H9 (cell line): Measurements from ENCODE around the gene MRGPRX3. TPM values are rescaled to one million over a fixed set of nuclear protein-coding genes. Genes with fewer than 3 reads are reported as not detected.

ENCODE experiments used
- DNase-seq: peaks from one replicate; pipeline ENCODE4 v3.0.0-alpha.2; 2017
- H2AFZ ChIP-seq: one replicate; pipeline ENCODE4 v1.6.1; 2013; ENCODE audit warnings: mild to moderate bottlenecking, low read length, control low read depth, moderate library complexity
- H2AK5ac ChIP-seq: 2 replicates; pipeline ENCODE4 v1.6.1; 2013; ENCODE audit warnings: low read length, control low read depth, mixed read lengths; ENCODE audit not compliant: insufficient read length
- H2BK120ac ChIP-seq: one replicate; pipeline ENCODE4 v1.6.1; 2013; ENCODE audit warnings: low read depth, mild to moderate bottlenecking, low read length, control low read depth, inconsistent platforms; ENCODE audit not compliant: poor library complexity, severe bottlenecking
- H2BK12ac ChIP-seq: 2 replicates; pipeline ENCODE4 v1.6.1; 2013; ENCODE audit warnings: low read length, control low read depth, mixed read lengths, low read depth; ENCODE audit not compliant: insufficient read length
- H2BK15ac ChIP-seq: 2 replicates; pipeline ENCODE4 v1.6.1; 2013; ENCODE audit warnings: low read depth, low read length, control low read depth
- H2BK20ac ChIP-seq: one replicate; pipeline ENCODE4 v1.6.1; 2013; ENCODE audit warnings: low read depth, mild to moderate bottlenecking, low read length, control low read depth, inconsistent platforms; ENCODE audit not compliant: poor library complexity, severe bottlenecking
- H2BK5ac ChIP-seq: 2 replicates; pipeline ENCODE4 v1.6.1; 2013; ENCODE audit warnings: low read length, control low read depth, mixed read lengths; ENCODE audit not compliant: insufficient read length
- H3K14ac ChIP-seq: 2 replicates; pipeline ENCODE4 v1.6.1; 2013; ENCODE audit warnings: low read length, control low read depth; ENCODE audit not compliant: insufficient read depth
- H3K18ac ChIP-seq: 2 replicates; pipeline ENCODE4 v1.6.1; 2013; ENCODE audit warnings: low read depth, mild to moderate bottlenecking, mixed read lengths, low read length, control low read depth; ENCODE audit not compliant: insufficient read length
- H3K23ac ChIP-seq: 2 replicates; pipeline ENCODE4 v1.6.1; 2013; ENCODE audit warnings: low read length, control low read depth, mixed read lengths, low read depth; ENCODE audit not compliant: insufficient read length
- H3K23me2 ChIP-seq: 2 replicates; pipeline ENCODE4 v1.6.1; 2013; ENCODE audit warnings: low read depth, mild to moderate bottlenecking, mixed read lengths, low read length, control low read depth; ENCODE audit not compliant: insufficient read length, poor library complexity, severe bottlenecking
- H3K27ac ChIP-seq: 2 replicates; pipeline ENCODE4 v1.5.1; 2013; ENCODE audit warnings: low read length, control low read depth, mixed read lengths, low read depth; ENCODE audit not compliant: insufficient read length
- H3K27me3 ChIP-seq: 2 replicates; pipeline ENCODE4 v1.6.1; 2013; ENCODE audit warnings: low read length, control low read depth, inconsistent platforms; ENCODE audit not compliant: insufficient read depth
- H3K4ac ChIP-seq: 2 replicates; pipeline ENCODE4 v1.6.1; 2013; ENCODE audit warnings: low read depth, mild to moderate bottlenecking, control low read depth, inconsistent platforms, low read length, moderate library complexity
- H3K4me1 ChIP-seq: 2 replicates; pipeline ENCODE4 v1.6.1; 2013; ENCODE audit warnings: low read length, control low read depth, inconsistent platforms; ENCODE audit not compliant: insufficient read depth
- H3K4me2 ChIP-seq: 2 replicates; pipeline ENCODE4 v1.6.1; 2013; ENCODE audit warnings: low read length, control low read depth, mixed read lengths; ENCODE audit not compliant: insufficient read length, insufficient read depth
- H3K56ac ChIP-seq: 2 replicates; pipeline ENCODE4 v1.6.1; 2013; ENCODE audit warnings: low read depth, mild to moderate bottlenecking, mixed read lengths, low read length, control low read depth; ENCODE audit not compliant: insufficient read length
- H3K79me1 ChIP-seq: 2 replicates; pipeline ENCODE4 v1.6.1; 2013; ENCODE audit warnings: low read depth, mild to moderate bottlenecking, moderate library complexity, low read length, control low read depth, inconsistent platforms; ENCODE audit not compliant: insufficient read depth, poor library complexity, severe bottlenecking
- H3K79me2 ChIP-seq: 2 replicates; pipeline ENCODE4 v1.6.1; 2013; ENCODE audit warnings: low read length, control low read depth, inconsistent platforms; ENCODE audit not compliant: insufficient read depth
- H3K9ac ChIP-seq: 2 replicates; pipeline ENCODE4 v1.6.1; 2013; ENCODE audit warnings: low read length, control low read depth, mixed read lengths; ENCODE audit not compliant: insufficient read length; ENCODE audit errors: extremely low read depth
- H3K9me3 ChIP-seq: one replicate; pipeline ENCODE4 v1.6.1; 2013; ENCODE audit warnings: low read depth, low read length, inconsistent platforms; ENCODE audit not compliant: control insufficient read depth
- H3T11ph ChIP-seq: one replicate; pipeline ENCODE4 v1.6.1; 2013; ENCODE audit warnings: mild to moderate bottlenecking, low read length, control low read depth, inconsistent platforms
- H4K20me1 ChIP-seq: one replicate; pipeline ENCODE4 v1.6.1; 2013; ENCODE audit not compliant: control insufficient read depth, insufficient read length, insufficient read depth
- H4K5ac ChIP-seq: 2 replicates; pipeline ENCODE4 v1.6.1; 2013; ENCODE audit warnings: low read depth, mild to moderate bottlenecking, mixed read lengths, low read length, control low read depth; ENCODE audit not compliant: insufficient read length
- H4K8ac ChIP-seq: replicated peaks from 2 replicates; pipeline ENCODE4 v1.6.1; 2013; ENCODE audit warnings: low read length, control low read depth, mixed read lengths, low read depth; ENCODE audit not compliant: insufficient read length
- H4K91ac ChIP-seq: 2 replicates; pipeline ENCODE4 v1.6.1; 2013; ENCODE audit warnings: low read depth, mild to moderate bottlenecking, moderate library complexity, mixed read lengths, low read length, control low read depth; ENCODE audit not compliant: insufficient read length
- H3K27ac Mint-ChIP-seq, 3 experiments: 2 replicates in 2 of 3; 3 replicates in 1 of 3; pipeline ENCODE4 v1.8.0; 2020 to 2021; ENCODE audit warnings: mixed read lengths in 3 of 3, mild to moderate bottlenecking in 1 of 3, moderate library complexity in 1 of 3
- H3K27me3 Mint-ChIP-seq: 2 replicates; pipeline ENCODE4 v1.8.0; 2021; ENCODE audit warnings: low read depth, mild to moderate bottlenecking, moderate library complexity, mixed read lengths
- H3K36me3 Mint-ChIP-seq, 3 experiments: 2 replicates in 2 of 3; 3 replicates in 1 of 3; pipeline ENCODE4 v1.8.0; 2020 to 2021; ENCODE audit warnings: low read depth in 3 of 3, mixed read lengths in 3 of 3; ENCODE audit not compliant: insufficient read depth in 1 of 3
- H3K4me1 Mint-ChIP-seq, 2 experiments: 2 replicates each; pipeline ENCODE4 v1.8.0; 2020; ENCODE audit warnings: mixed read lengths in 2 of 2
- H3K4me3 Mint-ChIP-seq, 2 experiments: 2 replicates in 1 of 2; 3 replicates in 1 of 2; pipeline ENCODE4 v1.8.0; 2020 to 2021; ENCODE audit warnings: mild to moderate bottlenecking in 2 of 2, mixed read lengths in 2 of 2, moderate library complexity in 1 of 2
- H3K9me3 Mint-ChIP-seq, 2 experiments: 2 replicates in 1 of 2; 3 replicates in 1 of 2; pipeline ENCODE4 v1.8.0; 2020; ENCODE audit warnings: mild to moderate bottlenecking in 2 of 2, mixed read lengths in 2 of 2, moderate library complexity in 1 of 2
- WGBS: extraction: QIAGEN DNeasy Blood & Tissue Kit; methylation state at CpG from one replicate; pipeline ENCODE4 v1.1.7; 2013; ENCODE audit warnings: missing lambda C conversion rate, low lambda C conversion rate, mixed read lengths; ENCODE audit not compliant: insufficient read length; ENCODE audit errors: extremely low coverage; 5-methylcytosine and 5-hydroxymethylcytosine counted together
- total RNA-seq: library from RNA; stranded (reverse); gene quantifications from 2 replicates; pipeline ENCODE4 v1.2.1, GENCODE V29; 2021
- TF ChIP-seq, protein P1 (sequence below): fragments of 200-600 bp; sonication (generic); conservative IDR thresholded peaks from 3 replicates; pipeline ENCODE4 v1.8.0; 2021; ENCODE audit warnings: antibody characterized with exemption, mild to moderate bottlenecking

MRGPRX3 gene
- total RNA-seq, 1 experiment from 2014 or later: not detected

DNA sequence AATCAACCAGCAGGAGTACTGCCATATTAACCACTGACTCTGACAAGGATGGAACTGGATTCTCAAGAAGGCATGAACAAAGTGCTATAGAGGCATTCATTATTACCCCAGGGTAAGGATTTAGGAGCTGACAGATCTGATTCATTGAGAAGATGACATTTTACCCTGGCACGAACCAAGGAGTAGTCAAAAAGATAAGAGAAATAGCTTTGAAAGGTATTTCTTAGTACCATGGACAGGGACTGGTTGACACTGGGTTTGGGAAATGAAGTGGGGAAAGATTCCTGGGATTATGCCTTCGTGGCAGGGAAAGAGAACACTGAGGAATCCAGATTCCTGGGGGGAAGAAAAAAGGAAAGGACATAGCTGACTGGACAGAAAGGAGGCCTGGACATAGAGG lies 21.4 kb upstream of the MRGPRX3 start:
- H3K9me3 Mint-ChIP-seq: no peaks in the 10 kb centered on the region
- H3K79me1 ChIP-seq: no peaks in the 10 kb centered on the region
- peaks cover 2 to 8% of the 10 kb centered on the region in 2 experiments; a peak in 3 of 4 replicates for H3K4me1 Mint-ChIP-seq
- no peak overlapping the region for H2BK20ac ChIP-seq
- H2BK120ac ChIP-seq: no peak overlapping the region
- H3K23ac ChIP-seq: no peak overlapping the region
- H3K23me2 ChIP-seq: no peaks in the 10 kb centered on the region
- no peak overlapping the region for H2BK5ac ChIP-seq
- no peaks in the 10 kb centered on the region for H4K20me1 ChIP-seq
- H3K4me1 ChIP-seq: no peaks in the 10 kb centered on the region
- DNase-seq: no peak
- H3K14ac ChIP-seq: no peak overlapping the region
- no peak overlapping the region for H3T11ph ChIP-seq
- H3K9ac ChIP-seq: no peak overlapping the region
- H3K79me2 ChIP-seq: no peaks in the 10 kb centered on the region
- H3K27me3 ChIP-seq: no peaks in the 10 kb centered on the region
- H2AK5ac ChIP-seq: no peak overlapping the region
- H2BK15ac ChIP-seq: no peak overlapping the region
- H2AFZ ChIP-seq: no peak overlapping the region
- H4K8ac ChIP-seq: no peak overlapping the region
- H3K18ac ChIP-seq: no peak overlapping the region
- no peak overlapping the region for H2BK12ac ChIP-seq
- H3K4ac ChIP-seq: no peak overlapping the region
- H4K5ac ChIP-seq: no peak overlapping the region
- peaks cover 45% of the 10 kb centered on the region for H3K27me3 Mint-ChIP-seq
- no peaks in the 10 kb centered on the region for H3K9me3 ChIP-seq
- H3K4me2 ChIP-seq: no peak overlapping the region
- H3K56ac ChIP-seq: no peak overlapping the region
- H3K27ac Mint-ChIP-seq: no peak overlapping the region
- H3K36me3 Mint-ChIP-seq: no peaks in the 10 kb centered on the region
- no CpG with 5 or more reads among the region's 2 CpGs for WGBS
- no peak overlapping the region for H3K27ac ChIP-seq
- H4K91ac ChIP-seq: no peak overlapping the region
- H3K4me3 Mint-ChIP-seq: no peak overlapping the region
- TF ChIP-seq, protein P1, sequence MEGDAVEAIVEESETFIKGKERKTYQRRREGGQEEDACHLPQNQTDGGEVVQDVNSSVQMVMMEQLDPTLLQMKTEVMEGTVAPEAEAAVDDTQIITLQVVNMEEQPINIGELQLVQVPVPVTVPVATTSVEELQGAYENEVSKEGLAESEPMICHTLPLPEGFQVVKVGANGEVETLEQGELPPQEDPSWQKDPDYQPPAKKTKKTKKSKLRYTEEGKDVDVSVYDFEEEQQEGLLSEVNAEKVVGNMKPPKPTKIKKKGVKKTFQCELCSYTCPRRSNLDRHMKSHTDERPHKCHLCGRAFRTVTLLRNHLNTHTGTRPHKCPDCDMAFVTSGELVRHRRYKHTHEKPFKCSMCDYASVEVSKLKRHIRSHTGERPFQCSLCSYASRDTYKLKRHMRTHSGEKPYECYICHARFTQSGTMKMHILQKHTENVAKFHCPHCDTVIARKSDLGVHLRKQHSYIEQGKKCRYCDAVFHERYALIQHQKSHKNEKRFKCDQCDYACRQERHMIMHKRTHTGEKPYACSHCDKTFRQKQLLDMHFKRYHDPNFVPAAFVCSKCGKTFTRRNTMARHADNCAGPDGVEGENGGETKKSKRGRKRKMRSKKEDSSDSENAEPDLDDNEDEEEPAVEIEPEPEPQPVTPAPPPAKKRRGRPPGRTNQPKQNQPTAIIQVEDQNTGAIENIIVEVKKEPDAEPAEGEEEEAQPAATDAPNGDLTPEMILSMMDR: no peak
